ENCODE measurements around the gene HADHA. TPM values are rescaled to one million over a fixed set of nuclear protein-coding genes. Genes with fewer than 3 reads are reported as not detected.

The HADHA gene
- polyA plus RNA-seq, 3 donors: 206 to 232 (median 215) TPM

DNA sequence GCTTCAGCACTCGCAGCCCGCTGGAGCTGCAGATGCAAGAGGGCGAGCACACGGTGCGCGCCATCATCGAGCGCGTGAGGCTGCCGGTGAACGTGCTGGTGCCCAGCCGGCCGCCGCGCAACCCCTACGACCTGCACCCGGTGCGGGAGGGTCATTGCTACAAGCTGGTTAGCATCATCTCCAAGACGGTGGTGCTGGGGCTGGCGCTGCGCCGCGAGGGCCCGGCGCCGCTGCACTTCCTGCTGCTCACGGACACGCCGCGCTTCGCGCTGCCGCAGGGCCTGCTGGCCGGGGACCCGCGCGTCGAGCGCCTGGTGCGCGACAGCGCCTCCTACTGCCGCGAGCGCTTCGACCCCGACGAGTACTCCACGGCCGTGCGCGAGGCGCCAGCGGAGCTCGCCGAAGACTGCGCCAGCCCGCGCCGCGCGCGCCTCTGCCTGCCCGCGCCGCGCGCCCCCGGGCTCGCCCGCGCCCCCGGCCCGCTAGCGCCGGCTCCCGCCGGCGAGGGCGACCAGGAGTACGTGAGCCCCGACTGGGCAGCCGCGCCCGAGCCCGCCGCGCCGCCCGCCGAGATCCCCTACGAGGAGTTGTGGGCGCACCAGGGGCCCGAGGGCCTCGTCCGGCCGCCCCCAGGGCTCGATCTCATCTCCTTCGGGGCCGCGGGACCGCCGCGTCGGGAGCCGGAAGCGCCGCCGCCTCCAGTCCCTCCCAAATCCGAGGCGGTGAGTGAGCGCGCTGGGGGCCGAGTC is 59.7 kb downstream of the HADHA start:
- peak; percentile 69 to 89 (median 82) for DNase-seq (ENCODE audit: extremely low read depth in 1 of 11, low read depth in 9 of 11, low spot score in 4 of 11)

DNA sequence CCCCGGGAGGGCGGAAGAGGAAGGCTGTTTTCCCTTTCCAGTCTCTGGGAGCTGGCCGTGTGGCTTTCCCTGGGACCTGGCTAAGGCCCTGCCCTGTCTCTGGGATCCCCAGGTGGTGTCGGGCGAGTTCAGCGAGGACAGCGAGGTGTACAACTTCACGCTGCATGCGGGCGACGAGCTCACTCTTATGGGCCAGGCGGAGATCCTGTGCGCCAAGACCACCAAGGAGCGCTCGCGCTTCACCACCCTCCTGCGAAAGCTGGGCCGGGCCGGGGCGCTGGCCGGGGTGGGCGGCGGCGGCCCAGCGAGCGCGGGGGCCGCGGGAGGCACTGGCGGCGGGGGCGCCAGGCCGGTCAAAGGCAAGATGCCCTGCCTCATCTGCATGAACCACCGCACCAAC is 60.3 kb downstream of the HADHA start:
- no peak for DNase-seq (ENCODE audit: extremely low read depth in 1 of 11, low read depth in 9 of 11, low spot score in 4 of 11)

DNA sequence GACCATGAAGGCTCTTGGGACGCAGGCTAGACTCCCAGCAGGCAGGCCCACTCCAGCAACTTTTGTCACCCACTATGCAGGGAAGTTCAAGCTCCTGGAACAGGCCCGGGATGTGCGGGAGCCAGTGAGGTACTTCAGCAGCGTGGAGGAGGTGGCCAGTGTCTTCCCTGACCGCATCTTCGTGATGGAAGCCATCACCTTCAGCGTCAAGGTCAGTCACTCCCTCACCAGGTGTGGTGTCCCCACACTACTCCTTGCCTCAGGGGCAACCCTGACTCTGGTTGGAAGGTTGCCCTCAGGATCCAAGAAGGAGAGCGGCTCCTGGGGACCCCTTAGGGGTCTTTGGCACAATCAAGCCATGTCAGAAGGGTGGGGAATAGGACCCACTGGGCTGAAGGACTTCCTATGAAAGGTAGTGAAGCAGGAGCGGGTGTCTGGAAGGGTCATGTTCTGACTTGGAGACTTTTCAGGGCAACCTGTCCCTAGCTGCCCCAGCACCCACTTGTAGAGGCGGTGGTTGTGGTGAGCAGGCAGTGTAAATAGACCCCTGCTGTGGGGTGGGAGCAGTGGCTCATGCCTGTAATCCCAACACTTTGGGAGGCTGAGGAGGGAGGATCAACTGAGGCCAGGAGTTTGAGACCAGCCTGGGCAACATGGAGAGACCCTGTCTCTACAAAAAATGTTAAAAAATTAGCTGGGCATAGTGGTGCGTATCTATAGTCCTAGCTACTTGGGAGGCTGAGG is 61.4 kb downstream of the HADHA start:
- no peak for DNase-seq (ENCODE audit: extremely low read depth in 1 of 11, low read depth in 9 of 11, low spot score in 4 of 11)

DNA sequence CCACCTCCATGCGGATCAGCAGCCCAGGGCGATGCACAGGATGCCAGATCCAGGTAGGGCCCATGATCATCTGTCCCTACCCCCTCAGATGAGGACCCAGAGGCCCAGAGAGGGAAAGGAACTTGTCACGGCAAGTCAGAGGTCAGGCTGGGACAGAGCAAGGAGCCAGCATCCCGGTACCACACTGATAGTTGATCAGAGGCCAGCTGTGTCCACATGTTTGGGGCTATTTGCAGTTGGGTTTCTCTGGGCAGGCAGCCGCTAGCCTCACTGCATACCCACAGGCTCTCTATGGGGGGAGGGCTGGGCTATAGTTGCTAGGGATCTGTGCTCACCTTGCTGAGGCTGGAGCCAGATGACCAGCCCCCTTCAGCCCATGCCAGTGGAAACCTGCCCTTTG is 62.0 kb downstream of the HADHA start:
- DNase-seq (ENCODE audit: extremely low read depth in 1 of 11, low read depth in 9 of 11, low spot score in 4 of 11): no peak

DNA sequence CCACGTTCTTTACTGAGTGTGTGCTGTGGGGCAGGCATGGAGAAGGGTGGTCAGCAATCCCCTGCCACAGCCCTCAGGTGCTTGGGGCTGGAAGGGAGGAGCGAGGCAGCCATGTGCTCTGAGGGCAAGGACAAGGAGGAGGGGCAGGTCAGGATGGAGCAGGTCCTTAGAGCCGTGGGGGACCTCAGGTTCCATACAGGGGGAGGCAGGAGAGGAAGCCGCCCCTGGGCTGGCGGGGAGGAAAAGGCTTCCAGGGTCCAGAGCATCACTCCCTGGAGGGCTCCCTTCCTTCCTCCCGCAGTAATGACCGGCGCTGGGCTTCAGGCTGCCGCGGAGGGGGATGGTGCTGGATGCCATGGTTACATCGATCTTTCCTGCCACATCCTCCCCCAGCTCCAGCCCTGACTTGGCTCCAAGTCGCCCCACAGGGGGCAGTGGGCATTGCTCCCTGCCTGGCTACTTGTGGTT is 65.0 kb downstream of the HADHA start:
- DNase-seq (ENCODE audit: extremely low read depth in 1 of 11, low read depth in 9 of 11, low spot score in 4 of 11): no peak

DNA sequence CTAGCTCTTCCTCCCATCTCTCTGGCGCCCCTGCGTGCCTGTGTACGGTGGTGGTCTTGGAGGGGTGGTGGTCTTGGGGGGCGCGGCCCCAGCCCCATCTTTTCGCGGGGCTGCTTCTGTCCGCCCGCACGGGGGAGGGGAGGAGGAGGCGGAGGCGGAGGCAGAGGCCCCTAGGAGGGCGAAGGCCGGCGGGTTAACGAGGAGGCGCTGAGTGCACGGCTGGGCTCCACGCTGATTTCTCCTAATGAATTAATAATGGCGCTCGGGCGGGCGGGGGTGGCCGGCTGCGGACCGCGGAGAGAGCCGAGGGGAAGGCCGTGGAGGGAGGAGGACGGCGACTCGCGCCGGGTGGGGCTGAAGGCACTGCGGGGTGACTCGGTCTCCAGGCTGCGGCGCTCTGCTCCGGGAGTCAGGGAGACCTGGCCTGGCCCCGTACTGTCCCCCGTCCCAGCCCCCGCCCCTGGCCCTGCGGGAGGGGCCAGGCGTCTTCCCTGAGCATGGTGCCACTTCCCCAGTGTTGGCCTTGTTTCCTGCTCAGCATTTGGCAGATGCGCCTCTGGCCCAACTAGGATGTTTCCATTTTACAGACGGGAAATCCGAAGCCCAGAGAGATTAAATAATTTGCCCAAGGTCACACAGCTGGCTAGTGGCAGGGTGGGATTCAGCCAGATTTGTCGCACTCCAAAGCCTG is 65.5 kb downstream of the HADHA start:
- DNase-seq (ENCODE audit: extremely low read depth in 1 of 11, low read depth in 9 of 11, low spot score in 4 of 11): peak in 1 of 11 donors; percentile 49

DNA sequence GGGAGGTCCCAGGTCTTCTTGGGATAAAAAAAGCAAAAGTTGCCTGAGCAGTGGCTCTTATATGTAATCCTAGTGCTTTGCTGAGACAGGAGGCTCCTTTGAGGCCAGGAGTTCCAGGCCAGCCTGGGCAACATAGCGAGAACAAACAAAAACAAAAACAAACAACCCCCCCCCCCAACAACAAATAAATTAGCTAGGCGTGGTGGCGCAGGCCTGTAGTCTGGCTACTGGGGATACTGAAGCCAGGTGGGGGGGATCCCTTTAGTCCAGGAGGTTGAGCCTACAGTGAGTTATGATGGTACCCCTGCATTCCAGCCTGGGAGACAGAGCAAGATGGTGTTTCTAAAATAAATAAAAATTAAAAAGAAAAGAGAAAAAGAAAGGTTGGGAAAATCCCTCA is 66.2 kb downstream of the HADHA start:
- no peak for DNase-seq (ENCODE audit: extremely low read depth in 1 of 11, low read depth in 9 of 11, low spot score in 4 of 11)

DNA sequence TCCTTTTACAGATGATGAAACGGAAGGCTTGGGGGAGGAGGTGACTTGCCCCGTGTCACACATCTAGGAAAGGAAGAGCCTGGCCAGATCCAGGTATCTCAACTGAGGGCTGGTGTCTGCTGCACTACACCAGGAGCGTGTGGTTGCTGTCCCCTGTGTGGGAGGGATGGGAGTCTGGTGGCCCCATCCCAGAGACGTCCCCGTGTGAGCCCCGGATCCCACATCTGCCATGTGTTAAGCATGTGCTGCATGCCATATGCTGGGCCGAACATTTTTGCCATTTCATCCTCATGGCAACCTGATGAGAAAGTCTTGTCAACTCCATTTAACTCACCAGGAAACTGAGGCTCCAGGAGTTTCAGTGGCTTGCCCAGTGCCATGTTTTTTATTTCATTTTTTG is 67.3 kb downstream of the HADHA start:
- DNase-seq (ENCODE audit: extremely low read depth in 1 of 11, low read depth in 9 of 11, low spot score in 4 of 11): no peak

DNA sequence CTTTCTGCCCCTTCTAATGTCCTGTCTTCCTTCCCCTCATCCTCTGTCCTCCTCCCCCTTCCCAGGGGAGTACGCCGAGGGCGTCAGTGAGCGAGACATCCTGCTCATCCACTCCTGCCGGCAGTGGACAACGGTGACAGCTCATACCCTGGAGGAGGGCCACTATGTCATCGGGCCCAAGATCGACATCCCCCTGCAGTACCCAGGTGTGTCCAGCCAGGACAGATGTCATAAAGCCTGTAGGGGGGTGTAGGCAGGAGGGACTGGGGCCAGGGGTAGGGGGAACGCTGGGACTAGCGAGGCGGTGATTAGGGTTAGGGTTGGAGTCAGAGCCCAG is 68.2 kb downstream of the HADHA start:
- no peak for DNase-seq (ENCODE audit: extremely low read depth in 1 of 11, low read depth in 9 of 11, low spot score in 4 of 11)

DNA sequence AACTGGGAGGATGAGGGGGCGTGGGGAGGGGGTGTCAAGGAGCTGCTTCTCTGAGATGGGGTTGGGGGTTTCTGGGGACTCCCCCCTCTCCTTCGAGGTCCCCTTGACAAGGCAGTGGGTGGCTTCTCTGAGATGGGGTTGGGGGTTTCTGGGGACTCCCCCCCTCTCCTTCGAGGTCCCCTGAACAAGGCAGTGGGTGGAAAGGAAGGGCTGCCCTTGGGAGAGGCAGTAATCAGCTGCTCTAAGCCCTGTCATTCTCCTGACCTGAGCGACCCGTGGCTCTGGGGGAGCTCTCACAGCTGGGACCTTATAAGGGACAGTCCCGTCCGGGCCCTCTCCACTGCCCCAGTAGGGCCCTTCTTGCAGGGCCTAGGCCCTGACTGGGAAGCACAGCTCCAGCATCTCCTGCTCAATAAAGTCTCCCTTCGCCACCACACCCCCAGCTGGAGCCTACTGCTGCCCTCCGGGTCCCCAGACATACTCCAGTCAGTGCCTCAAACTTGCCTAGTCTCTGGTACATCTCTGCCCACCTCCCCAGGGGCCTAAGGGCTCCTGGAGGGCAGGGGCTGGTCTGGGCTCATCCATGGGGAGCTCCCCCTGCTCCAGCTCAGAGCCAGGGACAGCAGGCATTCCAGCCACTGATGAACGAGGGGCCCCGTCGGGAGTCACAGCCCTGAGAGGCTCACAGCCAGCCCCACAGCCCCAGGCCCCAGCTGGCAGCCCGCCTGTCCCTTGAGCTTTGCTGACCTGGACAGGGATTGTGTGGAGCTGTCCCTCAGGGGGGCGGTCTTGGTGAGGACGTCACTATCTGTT is 68.8 kb downstream of the HADHA start:
- no peak for DNase-seq (ENCODE audit: extremely low read depth in 1 of 11, low read depth in 9 of 11, low spot score in 4 of 11)

DNA sequence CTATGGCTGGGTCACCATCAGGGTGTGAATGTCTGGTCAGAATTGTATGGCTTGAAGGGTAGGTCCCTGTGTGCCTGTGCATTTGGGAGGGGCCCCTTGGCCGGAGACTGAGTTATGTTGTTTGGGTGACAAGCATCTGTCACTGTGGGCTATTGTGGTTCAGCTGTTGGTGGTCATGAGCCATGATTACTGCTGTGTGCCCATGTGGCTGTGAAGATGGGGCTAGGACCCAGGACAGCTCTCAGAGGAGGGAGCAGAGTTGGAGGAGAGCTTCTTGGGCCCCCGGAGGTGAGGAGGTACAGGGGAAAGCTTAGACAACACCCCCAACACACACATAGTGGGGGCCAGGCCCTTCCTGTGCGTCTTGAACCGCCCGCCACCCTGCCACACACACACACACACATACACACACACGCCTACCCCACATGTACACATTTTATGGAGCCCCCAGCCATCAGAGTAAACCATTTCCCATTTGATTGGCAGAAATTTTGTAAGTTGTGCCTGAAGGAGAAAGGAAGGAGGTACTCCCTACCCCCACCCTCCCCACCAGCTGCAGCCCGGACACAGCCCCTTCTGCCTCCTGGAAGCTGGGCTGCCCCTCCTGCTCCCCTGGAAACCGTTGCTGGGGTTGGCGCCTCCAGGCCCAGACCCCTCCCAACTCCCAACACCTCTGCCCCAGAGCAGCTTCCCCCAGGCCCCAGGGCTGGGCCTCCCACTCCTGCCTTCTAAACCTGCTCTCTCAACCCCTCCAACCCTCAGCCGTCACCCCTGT is 69.6 kb downstream of the HADHA start:
- no peak for DNase-seq (ENCODE audit: extremely low read depth in 1 of 11, low read depth in 9 of 11, low spot score in 4 of 11)

DNA sequence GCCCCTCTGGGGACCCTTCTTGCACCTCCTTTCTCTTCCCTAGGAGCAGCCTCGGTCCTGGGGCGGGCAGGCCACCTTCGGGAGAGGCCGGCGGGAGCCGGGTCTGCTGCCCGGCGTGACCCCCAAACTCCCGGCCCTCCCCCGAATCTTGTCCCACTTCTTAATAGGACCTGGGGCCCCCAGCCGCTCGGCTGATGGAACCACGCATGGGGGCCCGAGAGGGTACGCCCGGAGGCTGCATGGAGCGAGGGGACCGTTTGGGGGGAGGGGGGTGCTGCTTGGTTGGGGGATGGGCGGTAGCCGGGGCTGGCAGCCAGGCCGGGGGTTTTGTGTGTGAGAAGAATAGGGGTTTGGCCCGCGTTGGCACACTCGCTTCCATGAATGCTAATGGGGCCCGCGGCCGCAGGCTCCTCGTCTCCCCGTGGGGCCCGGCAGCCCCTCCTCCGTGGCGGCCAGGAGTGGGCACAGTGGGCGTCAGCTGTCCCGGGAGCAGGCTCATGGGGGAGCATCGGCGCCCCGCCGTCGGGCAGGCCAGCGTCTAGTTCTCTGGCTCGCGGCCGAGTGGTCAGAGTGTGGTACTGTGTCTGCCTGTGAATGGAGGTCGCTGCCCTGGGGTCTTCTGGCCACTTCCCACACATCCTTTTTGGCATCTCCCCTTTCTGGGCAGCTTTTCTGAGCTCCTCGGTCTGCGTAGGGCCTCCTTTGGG is 70.5 kb downstream of the HADHA start:
- DNase-seq (ENCODE audit: extremely low read depth in 1 of 11, low read depth in 9 of 11, low spot score in 4 of 11): no peak

DNA sequence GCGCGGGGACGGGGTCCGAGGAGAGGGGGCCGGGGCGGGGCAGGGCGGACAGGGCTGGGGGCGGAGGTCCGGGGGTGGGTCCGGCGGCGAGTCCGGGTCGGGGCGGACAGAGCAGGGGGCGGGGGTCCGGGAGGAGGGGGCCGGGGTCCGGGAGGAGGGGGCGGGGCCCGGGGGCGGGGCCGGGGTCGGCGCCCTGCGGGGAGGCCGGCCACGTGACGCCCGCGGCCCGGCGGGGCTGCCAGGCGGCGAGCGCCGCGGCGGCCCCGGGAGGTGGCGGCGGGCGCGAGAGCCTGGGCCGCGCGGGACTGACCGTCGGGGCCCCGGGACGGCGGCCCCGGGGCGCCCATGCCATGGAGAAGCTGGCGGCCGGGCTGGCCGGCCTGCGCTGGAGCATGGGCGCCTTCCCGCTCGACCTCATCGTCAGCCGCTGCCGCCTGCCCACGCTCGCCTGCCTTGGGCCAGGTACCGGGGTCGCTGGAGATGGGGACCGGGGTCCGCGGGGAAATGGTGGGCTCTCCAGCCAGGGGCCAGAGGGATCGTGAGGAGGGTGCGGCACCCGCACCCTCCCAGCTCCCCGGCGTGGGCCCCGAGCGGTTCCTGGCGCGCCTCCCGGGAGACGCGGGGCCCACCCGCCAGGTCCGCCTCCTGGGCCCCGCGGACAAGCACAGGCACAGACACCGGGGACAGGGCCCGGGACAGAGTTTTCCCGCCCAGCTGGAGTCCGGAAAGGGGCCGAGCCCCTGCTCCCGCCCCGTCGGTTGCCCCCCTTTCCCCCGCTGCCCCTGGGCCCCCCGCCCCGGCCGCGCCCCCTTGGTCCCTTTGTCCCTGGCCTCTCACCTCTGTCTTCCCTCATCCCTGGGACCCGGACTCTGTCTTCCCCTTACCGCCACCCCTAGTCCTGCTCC is 71.3 kb downstream of the HADHA start, which contains the start of gene GAREM2:
TSS of gene GAREM2 (plus strand) at position 218 of the 905 bp plus-strand sequence. CDS start at position 351, 133 bp downstream.
- no peak for DNase-seq (ENCODE audit: extremely low read depth in 1 of 11, low read depth in 9 of 11, low spot score in 4 of 11)

DNA sequence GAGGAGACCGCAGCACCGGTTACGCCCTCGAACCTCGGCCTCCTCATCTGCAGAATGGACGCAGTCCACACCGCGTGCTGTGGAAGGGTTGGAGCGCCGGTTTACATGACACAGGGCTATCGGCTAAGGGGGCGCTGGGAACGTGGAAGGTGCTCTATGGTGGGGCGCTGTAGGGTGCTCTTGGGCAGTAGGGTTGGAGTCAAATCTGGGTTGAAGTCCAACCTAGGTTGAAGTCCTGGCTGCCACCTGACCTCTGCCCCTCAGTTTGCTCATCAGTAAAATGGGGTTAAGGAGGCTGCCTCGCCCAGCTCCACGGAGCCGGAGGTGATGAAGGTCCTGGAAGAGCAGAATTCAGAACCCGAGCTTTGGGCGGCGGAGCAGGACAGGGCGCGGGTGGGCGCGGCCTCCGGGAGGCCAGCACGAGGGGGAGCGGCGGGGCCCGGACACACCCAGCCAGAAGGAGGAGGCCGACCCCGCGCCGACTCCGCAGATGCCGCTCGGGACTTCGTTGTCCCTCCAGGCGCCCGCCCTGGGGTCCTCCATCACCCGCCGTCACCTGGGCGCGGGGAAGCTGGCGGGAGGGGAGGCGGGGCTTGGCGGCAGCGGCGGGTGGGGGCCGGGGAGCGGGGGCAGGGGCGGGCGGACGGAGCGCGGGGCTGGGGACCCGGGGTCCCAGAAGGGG is 72.1 kb downstream of the HADHA start:
- no peak for DNase-seq (ENCODE audit: extremely low read depth in 1 of 11, low read depth in 9 of 11, low spot score in 4 of 11)

DNA sequence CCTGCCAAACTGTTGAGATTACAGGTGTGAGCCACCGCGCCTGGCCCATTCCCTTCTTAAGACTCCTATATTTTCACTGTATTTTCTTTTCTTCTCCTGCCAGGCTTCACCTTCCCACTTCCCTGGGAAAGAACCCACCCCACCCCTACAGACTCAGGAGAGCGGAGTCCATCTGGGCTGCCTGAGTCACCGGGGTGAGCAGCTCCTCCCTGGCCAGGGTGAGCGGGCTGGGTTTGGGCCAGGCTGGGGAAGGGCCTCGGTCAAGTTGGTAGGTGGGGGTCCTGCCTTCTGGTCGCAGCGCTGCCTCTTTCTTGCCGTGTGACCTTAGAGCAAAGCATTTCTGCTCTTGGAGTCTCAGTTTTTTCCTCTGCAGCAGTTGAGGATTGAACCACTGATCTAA is 73.6 kb downstream of the HADHA start:
- no peak for DNase-seq (ENCODE audit: extremely low read depth in 1 of 11, low read depth in 9 of 11, low spot score in 4 of 11)

DNA sequence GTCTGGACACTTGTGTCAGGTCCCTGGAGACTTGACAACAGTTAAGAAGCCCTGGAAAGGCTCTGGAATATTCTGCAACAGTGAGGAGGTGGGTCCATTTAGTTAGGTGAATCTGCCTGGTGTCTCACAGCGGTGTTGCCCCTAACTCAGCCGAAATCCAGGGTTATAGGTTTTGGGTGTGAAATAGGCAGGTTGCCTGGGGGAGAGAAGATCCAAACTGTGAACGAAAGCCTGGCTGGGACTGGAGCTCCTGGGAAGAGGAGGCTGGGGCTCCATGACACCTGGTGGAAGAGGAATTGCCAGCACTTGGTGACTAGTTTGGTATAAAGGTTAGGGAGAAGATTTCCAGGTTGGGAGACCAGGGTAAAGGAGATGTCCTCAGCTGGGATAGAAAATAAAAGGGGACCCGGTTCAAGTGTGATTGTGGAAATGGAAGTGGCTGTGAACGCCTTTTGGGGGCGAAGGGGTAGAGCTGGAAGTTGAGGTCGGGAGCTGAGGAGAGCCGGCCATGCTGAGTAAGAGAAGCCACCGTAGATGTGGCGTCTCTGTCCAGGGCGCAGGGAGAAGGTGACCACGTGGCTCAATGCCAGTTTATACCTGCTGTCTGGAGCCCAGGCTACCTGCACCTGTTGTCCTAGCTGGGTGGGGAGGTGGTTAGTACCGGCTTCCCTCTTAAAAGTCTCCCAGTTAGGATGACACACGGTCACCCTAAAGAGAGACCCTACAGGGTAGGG is 74.6 kb downstream of the HADHA start:
- DNase-seq (ENCODE audit: extremely low read depth in 1 of 11, low read depth in 9 of 11, low spot score in 4 of 11): no peak

Measured in renal cortex interstitium (tissue), 11 donors.